ENCODE measurements around the gene IQCH.

GRCh38 chr15:67321352-67321751 lies 66.8 kb downstream of the IQCH start:
- TF ChIP-seq POLR2A (IDR thresholded peaks at IDR 0.05) (no peak), POLR2AphosphoS5 (IDR thresholded peaks at IDR 0.05) (no peak)
- TF ChIP-seq, protein P1, sequence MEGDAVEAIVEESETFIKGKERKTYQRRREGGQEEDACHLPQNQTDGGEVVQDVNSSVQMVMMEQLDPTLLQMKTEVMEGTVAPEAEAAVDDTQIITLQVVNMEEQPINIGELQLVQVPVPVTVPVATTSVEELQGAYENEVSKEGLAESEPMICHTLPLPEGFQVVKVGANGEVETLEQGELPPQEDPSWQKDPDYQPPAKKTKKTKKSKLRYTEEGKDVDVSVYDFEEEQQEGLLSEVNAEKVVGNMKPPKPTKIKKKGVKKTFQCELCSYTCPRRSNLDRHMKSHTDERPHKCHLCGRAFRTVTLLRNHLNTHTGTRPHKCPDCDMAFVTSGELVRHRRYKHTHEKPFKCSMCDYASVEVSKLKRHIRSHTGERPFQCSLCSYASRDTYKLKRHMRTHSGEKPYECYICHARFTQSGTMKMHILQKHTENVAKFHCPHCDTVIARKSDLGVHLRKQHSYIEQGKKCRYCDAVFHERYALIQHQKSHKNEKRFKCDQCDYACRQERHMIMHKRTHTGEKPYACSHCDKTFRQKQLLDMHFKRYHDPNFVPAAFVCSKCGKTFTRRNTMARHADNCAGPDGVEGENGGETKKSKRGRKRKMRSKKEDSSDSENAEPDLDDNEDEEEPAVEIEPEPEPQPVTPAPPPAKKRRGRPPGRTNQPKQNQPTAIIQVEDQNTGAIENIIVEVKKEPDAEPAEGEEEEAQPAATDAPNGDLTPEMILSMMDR (IDR thresholded peaks at IDR 0.05): no peak

Data from sigmoid colon (tissue), 4 donors.